GM13977 (cell line): ENCODE data around the gene DHX15.

Experiments used
- DNase-seq: peaks from one replicate; pipeline ENCODE4 v3.0.0; 2012; ENCODE audit warnings: low spot score
- in situ Hi-C: fragments of 300-500 bp; cut with MboI; formaldehyde crosslinking; loops from one replicate; pipeline ENCODE4 v1.12.0; 2022; ENCODE audit warnings: low sequenced_read_pairs, low pct_unique_long_range_greater_than_20kb, mixed read lengths, inconsistent platforms; ENCODE audit not compliant: unreplicated experiment
- TF ChIP-seq, protein P1 (sequence below): IDR thresholded peaks from 2 replicates; pipeline ENCODE4 v1.5.1; 2012; ENCODE audit warnings: mild to moderate bottlenecking, control low read depth; ENCODE audit not compliant: insufficient read depth; ENCODE audit errors: extremely low read depth, missing control alignments

Gene DHX15

GRCh38 chr4:24584211-24584850 lies at the start of gene DHX15:
Gene DHX15 (minus strand): TSS chr4:24584554. CDS start chr4:24584393, 161 bp downstream.
- TF ChIP-seq, protein P1, sequence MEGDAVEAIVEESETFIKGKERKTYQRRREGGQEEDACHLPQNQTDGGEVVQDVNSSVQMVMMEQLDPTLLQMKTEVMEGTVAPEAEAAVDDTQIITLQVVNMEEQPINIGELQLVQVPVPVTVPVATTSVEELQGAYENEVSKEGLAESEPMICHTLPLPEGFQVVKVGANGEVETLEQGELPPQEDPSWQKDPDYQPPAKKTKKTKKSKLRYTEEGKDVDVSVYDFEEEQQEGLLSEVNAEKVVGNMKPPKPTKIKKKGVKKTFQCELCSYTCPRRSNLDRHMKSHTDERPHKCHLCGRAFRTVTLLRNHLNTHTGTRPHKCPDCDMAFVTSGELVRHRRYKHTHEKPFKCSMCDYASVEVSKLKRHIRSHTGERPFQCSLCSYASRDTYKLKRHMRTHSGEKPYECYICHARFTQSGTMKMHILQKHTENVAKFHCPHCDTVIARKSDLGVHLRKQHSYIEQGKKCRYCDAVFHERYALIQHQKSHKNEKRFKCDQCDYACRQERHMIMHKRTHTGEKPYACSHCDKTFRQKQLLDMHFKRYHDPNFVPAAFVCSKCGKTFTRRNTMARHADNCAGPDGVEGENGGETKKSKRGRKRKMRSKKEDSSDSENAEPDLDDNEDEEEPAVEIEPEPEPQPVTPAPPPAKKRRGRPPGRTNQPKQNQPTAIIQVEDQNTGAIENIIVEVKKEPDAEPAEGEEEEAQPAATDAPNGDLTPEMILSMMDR: no peak
- peak; percentile 93 for DNase-seq
- in situ Hi-C loops: no loop called here

- TF ChIP-seq, protein P1: no peak
- in situ Hi-C loops: no loop called here
- no peak for DNase-seq
Measured at GRCh38 chr4:24632011-24632410, 47.7 kb upstream of the DHX15 start.

DNA sequence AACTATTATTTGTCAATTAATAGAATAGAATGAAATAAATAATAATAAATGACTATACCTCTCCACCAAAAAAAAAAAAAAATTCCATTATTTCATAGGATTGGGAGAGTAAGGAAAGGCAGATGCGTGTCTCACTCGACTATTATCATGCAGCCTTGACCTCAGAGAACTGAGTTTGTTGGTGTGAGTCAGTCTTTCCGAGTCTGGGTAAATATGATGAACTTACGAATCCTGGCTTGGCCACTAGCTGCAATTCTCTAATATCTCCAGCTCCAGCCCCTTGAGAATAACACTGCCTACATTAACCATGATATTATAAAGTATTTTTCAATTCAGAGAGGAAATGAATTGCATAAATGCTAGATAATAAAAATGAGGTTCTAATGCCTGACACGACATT lies 46.6 kb upstream of the DHX15 start:
- in situ Hi-C loops: no loop called here
- no peak for DNase-seq
- TF ChIP-seq, protein P1: no peak

DNA sequence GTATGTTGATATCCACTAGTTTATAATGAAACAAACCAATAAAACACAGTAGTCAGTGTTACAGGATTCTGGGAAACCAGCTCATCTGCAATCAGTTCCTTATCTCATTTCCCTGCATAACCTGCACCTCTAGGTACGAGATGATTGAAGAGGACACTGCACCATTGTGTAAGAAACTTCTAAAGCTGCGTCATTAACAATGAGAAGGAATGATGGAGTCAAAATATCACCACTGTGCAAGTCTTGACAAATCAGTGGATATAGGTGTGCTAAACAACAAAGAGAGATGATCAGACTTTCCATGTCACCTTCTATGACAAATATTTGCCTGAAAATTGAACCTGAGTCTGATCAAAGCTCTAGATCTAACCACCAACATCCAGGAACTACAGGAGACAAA lies 40.7 kb upstream of the DHX15 start:
- no peak for DNase-seq
- TF ChIP-seq, protein P1: no peak
- in situ Hi-C loops: no loop called here

- no peak for DNase-seq
- TF ChIP-seq, protein P1: no peak
- in situ Hi-C loops: loop anchor here (25.0 kb wide), 1 partner anchor 112 kb away; no protein-coding TSS in a partner anchor
Measured at GRCh38 chr4:24624381-24624780, 40.0 kb upstream of the DHX15 start.

DNA sequence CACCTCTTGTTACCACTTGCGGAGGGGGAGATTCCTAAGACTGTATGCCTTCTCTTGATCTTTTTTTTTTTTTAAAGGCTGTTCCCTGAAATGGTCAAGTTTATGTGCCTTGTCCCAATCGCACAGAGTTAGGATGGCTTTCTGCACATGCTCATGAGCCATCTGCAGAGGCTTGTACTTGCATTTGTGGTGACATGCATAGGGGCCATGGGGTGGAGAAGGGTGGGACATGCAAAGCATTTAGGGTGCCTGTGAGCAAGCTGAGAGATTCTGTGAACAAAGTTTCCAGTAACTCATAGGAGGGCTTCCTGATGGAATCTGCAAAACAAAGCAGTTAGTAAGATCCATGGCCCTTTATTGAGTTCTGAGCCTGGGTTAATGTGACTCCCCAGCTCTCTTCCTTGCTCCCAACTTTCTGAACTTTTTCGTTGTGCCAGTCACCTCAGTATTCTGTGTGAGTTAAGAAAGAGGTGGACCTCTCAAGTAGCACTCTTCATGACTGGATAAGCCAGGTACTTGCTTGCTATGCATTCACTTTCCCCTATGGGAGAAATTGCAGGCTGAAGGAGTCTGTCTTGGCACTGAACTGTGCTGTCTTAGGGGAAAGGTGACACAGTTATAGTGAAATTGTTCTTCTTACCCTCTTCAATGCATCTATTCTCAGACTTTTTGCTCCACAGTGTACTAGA lies 37.9 kb upstream of the DHX15 start:
- DNase-seq: no peak
- in situ Hi-C loops: loop anchor here (25.0 kb wide), 1 partner anchor 110 kb away; no protein-coding TSS in a partner anchor
- TF ChIP-seq, protein P1: no peak
